GM19238 (cell line): ENCODE results near the gene KCNE5.
"Not testable (repeated sequence)": the region's sequence is repeated elsewhere in the genome, so short reads cannot be mapped to it uniquely, and the experiment has no call there.

ENCODE experiments used
- DNase-seq: peaks from one replicate; pipeline ENCODE4 v3.0.0; 2011; ENCODE audit warnings: low spot score; ENCODE audit not compliant: insufficient read length

The KCNE5 gene

GRCh38 chrX:109614951-109615350, 10.0 kb downstream of the KCNE5 start:
- no peak for DNase-seq

- no peak for DNase-seq
Observed at GRCh38 chrX:109601486-109601885, 23.5 kb downstream of the KCNE5 start.

GRCh38 chrX:109600237-109600651, 24.7 kb downstream of the KCNE5 start:
- no peak for DNase-seq

- DNase-seq = no peak
Observed at GRCh38 chrX:109596015-109596414, 29.0 kb downstream of the KCNE5 start.

GRCh38 chrX:109590176-109590575, 34.8 kb downstream of the KCNE5 start:
- DNase-seq = no peak

GRCh38 chrX:109585488-109585887, 39.5 kb downstream of the KCNE5 start:
- DNase-seq = no peak

- no peak for DNase-seq
Observed at GRCh38 chrX:109578916-109579315, 46.1 kb downstream of the KCNE5 start.

GRCh38 chrX:109577055-109577454, 47.9 kb downstream of the KCNE5 start:
- no peak for DNase-seq

- DNase-seq = not testable (repeated sequence)
Observed at GRCh38 chrX:109576083-109576482, 48.9 kb downstream of the KCNE5 start.
